HG03571 (cell line): ENCODE data around the gene SAP25.
A peak's percentile ranks its signal among the peaks of the same experiment; 100 is the strongest.

Source experiments
- ATAC-seq: cut with Tn5 transposase; IDR thresholded peaks from one replicate; pipeline ENCODE4 v1.9.1; 2021; ENCODE audit not compliant: unreplicated experiment

The SAP25 gene

DNA sequence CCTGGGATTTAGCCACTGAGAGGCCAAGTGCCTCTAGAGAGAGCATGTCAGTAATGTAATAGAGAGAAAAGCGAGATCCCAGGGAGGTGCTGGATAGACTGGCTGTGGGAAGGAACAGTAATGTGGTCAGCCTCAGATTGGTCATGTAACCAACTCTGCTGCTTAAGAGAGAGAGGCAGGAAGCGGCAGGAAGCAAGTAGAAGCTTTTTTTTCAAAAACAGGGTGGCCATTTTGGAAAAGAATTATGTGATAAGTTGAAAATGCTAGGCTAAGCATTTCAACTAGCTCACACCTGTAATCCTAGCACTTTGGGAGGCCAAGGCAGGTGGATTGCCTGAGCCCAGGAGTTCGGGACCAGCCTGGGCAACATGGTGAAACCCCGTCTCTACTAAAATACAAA lies 24.7 kb upstream of the SAP25 start:
- no peak for ATAC-seq

DNA sequence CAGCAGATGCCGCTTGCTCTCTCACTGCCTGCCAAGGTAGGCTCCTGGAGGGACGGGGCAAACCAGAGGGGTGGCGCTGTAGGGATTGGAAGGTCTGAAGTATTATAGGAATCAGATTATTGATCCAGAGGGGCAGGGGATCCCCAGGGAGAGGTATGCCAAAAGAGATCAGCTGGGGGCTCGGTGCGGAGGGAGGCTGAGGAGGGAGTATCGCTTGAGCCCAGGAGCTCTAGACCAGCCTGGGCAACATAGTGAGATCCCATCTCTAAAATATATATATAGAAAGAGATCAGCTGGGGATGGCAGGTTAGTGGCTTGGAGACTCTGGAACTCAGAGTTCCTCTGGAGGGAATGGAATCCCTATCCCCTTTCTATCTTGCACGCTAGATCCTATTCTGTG lies 21.5 kb upstream of the SAP25 start:
- no peak for ATAC-seq

GRCh38 chr7:100591596-100591995 lies 17.9 kb upstream of the SAP25 start:
- ATAC-seq = no peak

DNA sequence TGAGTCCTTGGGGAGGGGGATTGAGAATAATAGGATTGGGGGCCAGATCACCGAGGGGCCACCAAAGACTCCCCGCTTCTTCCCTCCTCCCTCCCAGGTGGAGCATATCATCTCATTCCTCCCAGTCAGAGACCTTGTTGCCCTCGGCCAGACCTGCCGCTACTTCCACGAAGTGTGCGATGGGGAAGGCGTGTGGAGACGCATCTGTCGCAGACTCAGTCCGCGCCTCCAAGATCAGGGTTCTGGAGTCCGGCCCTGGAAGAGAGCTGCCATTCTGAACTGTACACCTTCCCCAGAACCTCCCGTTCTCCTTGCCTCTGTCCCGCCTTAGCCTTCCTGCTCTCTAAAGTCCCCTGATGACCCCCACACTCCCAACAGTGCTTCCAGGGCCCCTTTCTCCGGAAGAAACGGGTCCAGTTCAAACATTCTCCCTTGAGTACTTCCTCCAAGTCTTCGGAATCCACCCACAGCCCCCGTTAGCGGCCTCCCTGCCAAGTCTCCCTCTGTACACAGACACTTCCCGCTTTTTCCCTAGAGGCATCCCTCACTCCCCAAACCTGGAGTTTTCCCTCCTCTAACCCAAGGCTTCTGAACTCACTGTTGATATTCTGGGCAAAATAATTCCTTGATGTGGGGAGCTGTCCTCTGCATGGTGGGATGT lies 16.5 kb upstream of the SAP25 start:
- no peak for ATAC-seq

GRCh38 chr7:100589341-100589947 lies 15.7 kb upstream of the SAP25 start:
- no peak for ATAC-seq

GRCh38 chr7:100588438-100588837 lies 14.7 kb upstream of the SAP25 start:
- ATAC-seq = no peak

- ATAC-seq = peak; percentile 79
These were observed 12.7 kb upstream of the SAP25 start, which contains the start of gene FBXO24 for GRCh38 chr7:100586266-100587025. Gene FBXO24 (plus strand): TSS chr7:100586328. CDS start chr7:100586626, 298 bp downstream.

- ATAC-seq = peak; percentile 13
These were observed 12.0 kb upstream of the SAP25 start, which contains the start of gene LRCH4 for GRCh38 chr7:100585511-100586265. Gene LRCH4 (minus strand): TSS chr7:100586129. CDS start chr7:100586100, 29 bp downstream.

- no peak for ATAC-seq
These were observed 11.2 kb upstream of the SAP25 start for GRCh38 chr7:100584683-100585510.

GRCh38 chr7:100584054-100584682 lies 10.5 kb upstream of the SAP25 start:
- no peak for ATAC-seq

DNA sequence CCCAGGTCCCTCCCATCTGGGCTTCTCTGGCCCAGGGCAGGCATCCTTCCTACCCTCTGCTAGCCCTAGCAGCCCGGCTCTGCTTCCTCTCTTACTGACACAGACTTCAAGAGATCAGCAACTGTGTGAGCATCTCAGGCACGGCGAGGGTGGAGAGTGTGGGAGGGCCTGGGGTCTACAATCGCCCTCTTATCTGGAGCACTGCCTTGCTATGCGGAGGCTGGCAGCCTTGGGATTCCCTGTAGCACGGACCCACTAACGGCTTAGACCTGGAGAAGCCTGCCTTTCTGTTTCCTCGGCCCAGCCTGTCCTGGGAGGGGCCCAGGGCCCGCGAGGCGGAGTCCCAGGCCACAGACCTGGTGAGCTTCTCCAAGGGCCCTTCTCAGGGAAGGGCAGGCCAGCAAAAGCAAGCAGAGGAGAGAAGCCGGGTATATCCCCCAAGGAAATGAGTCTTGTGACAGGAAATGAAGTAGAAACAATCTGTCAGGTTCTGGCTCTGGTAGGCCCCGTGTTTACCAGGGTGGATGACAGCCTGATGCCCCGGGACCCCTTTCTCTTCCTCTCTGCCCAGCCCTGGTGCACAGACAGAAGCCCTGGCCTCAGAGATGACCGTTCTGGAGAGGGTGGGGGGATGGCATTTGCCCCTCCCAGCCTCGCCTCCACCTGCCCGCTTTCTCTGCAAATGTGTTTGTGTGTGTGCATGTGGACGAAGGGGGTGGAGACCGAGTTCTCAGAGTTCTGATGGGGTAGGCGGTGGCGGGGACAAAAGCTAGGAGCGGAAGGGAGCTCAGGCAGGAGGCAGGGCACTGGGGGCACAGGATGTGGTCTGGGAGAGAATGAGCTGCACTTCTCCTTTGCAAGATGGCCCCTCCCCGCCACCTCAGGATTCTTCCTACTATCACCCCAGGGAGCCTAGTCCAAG lies 9.7 kb upstream of the SAP25 start:
- ATAC-seq = no peak

DNA sequence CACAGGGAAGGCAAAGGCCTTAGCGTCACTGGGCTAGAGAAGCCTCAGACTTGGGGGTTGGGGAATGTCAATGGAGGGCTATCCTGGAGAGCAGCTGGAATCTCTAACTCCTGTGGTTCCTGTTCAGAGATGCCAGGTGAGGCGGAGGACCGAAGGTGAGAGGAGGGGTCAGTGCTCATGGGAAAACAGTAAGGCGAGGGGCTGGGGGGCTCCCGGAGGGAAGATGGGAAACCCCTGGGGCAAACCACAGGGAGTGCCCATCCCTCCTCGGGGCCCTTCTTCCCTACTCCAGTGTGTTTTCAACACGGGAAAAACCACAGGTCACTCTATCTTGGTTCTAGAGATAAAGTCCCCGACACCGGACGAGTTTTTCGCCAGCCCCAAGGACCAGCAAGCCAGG lies 8.9 kb upstream of the SAP25 start:
- ATAC-seq = no peak

GRCh38 chr7:100582041-100582579 lies 8.4 kb upstream of the SAP25 start:
- no peak for ATAC-seq

DNA sequence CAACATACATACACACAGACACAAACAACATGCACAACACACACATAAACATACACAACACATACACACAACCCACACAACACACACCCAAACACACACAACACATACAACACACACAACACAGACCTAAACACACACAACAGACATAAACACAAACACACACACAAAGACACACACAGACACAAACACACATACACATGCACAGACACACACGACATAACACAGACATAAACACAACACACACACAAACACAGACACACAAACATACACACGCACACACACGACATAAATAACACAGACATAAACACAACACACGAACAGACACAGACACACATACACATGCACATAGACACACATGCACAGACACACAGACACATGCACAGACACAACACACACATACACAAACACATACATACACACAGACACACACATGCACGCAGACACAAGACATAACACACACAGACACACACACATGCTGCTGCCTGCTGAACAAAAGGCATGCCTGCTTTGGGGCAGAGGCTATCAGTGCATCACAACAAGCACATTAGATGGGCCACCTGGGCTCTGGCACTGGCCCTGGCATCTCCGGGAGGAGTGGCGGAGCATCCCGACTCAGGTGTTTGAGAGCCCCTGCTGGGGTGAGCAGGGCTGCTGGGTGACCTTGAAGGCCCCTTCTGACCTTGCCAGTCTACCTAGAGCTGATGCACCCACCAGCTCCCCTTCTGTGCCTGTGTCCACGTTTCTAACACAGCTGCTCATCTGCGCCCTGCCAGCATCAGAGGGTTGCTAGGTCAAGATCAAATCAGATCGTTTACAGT lies 7.0 kb upstream of the SAP25 start:
- ATAC-seq = no peak

DNA sequence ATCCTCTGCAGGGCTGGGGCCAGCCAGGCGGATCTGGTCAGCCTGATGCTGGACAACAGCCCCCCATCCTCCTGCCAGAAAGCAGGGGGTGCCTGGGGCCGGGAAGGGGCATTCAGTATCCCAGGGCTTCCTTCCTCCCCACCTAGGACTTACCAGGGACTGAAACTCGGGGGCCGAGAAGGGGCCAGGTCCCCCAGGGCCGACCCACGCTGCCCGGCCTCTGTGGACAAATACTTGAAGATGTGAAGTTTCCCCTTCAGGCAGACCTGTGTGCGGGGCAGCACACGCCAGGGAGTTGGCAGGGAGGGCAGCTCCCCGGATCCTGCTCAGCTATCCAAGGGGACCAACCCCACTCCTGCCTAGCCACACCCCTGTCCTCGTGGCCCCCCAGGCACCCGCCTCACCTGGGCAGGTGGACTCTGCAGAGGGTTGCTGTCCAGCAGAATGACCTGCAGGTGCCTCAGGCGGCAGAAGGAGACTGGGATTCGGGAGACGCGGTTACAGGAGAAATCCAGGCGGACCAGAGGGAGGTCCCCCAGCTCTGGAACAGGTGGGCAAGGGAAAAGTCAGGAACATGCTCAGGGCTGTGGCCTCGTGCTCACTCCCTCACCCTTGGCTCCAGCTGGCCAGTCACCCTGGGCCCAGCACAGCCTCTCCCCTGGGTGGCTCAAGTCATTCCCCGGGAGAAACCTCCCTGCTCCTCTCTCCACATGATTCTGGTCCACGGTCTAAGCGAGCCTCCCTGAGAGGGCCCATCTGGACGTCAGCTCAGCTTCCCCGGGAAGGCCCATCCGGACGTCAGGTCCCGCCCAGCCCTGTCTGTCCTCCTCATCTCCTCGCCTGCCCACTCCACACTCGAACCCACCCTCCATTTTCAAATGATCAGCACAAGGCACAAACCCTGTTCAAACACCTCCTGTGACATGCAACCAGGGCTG lies 4.8 kb upstream of the SAP25 start:
- ATAC-seq = no peak

- ATAC-seq = no peak
These were observed 3.8 kb upstream of the SAP25 start for GRCh38 chr7:100577507-100577906.

GRCh38 chr7:100577103-100577502 lies 3.4 kb upstream of the SAP25 start:
- ATAC-seq = no peak
